Ectodermal cell (in vitro differentiated cells): ENCODE results near the gene JCAD.

Source experiments
- H3K27ac ChIP-seq: 2 replicates; pipeline ENCODE4 v1.7.0; 2013; ENCODE audit warnings: mild to moderate bottlenecking, low read depth, low read length; ENCODE audit not compliant: insufficient read depth, poor library complexity, severe bottlenecking
- H3K27me3 ChIP-seq: 2 replicates; pipeline ENCODE4 v1.7.0; 2013; ENCODE audit warnings: mild to moderate bottlenecking, low read length; ENCODE audit not compliant: insufficient read depth, control insufficient read depth, poor library complexity, severe bottlenecking
- H3K36me3 ChIP-seq: one replicate; pipeline ENCODE4 v1.7.0; 2013; ENCODE audit warnings: low read length; ENCODE audit not compliant: control insufficient read depth, insufficient read depth
- H3K4me1 ChIP-seq: one replicate; pipeline ENCODE4 v1.7.0; 2013; ENCODE audit warnings: low read length; ENCODE audit not compliant: control insufficient read depth, insufficient read depth
- H3K4me3 ChIP-seq: 2 replicates; pipeline ENCODE4 v1.7.0; 2013; ENCODE audit warnings: low read depth, low read length, control low read depth; ENCODE audit not compliant: insufficient read depth
- H3K9me3 ChIP-seq: 2 replicates; pipeline ENCODE4 v1.7.0; 2013; ENCODE audit warnings: mild to moderate bottlenecking, low read length, moderate library complexity; ENCODE audit not compliant: control insufficient read depth
- WGBS, 2 experiments: methylation state at CpG; one replicate each; pipeline ENCODE4 v1.1.7; 2013; ENCODE audit warnings: missing lambda C conversion rate in 2 of 2; 5-methylcytosine and 5-hydroxymethylcytosine counted together

Gene JCAD

GRCh38 chr10:30047430-30047829 lies 12.0 kb downstream of the JCAD start:
- Histone ChIP-seq H3K9me3 (no peaks in the 10 kb centered on the region), H3K4me1 (peaks cover 8% of the 10 kb centered on the region), H3K27me3 (no peaks in the 10 kb centered on the region), H3K4me3 (no peak overlapping the region), H3K27ac (no peak overlapping the region), H3K36me3 (no peaks in the 10 kb centered on the region)
- WGBS, 2 experiments, result 95 to 96% methylated on average over 21 of the region's 21 CpGs

- WGBS, 2 experiments, result 75 to 77% methylated on average over 3 of the region's 3 CpGs
Measured at GRCh38 chr10:30046476-30046875, 12.9 kb downstream of the JCAD start.

DNA sequence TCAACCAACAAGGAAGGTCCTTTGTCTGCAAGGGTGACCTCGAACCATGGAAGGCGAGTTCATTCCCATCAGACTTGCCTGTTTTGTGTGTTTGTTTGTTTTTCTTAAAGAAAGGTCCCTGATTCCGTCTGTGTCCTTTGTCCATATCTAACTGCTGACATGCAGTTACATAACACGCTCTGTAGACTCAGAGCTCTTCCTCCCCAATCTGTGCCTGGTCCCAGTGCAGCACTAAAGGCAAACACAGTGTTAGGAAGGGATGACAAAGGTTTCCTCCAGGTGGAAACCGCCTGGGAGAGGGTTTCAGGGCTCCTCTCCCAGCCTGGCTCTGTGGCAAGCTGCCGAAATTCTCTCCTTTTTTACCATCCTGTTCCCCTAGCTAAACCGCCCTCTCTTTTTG lies 13.4 kb downstream of the JCAD start:
- H3K4me3 ChIP-seq, result no peak overlapping the region
- H3K4me1 ChIP-seq, result peaks cover 8% of the 10 kb centered on the region
- 91 to 93% methylated on average over 7 of the region's 7 CpGs for WGBS, 2 experiments
- H3K27ac ChIP-seq, result no peak overlapping the region
- H3K36me3 ChIP-seq, result no peaks in the 10 kb centered on the region
- no peaks in the 10 kb centered on the region for H3K27me3 ChIP-seq
- no peaks in the 10 kb centered on the region for H3K9me3 ChIP-seq

More at GRCh38 chr10:30046476-30046875, 12.9 kb downstream of the JCAD start:
- H3K9me3 ChIP-seq, result no peaks in the 10 kb centered on the region
- H3K27ac ChIP-seq, result no peak overlapping the region
- no peaks in the 10 kb centered on the region for H3K27me3 ChIP-seq
- no peak overlapping the region for H3K4me3 ChIP-seq
- peaks cover 8% of the 10 kb centered on the region for H3K4me1 ChIP-seq
- no peaks in the 10 kb centered on the region for H3K36me3 ChIP-seq

DNA sequence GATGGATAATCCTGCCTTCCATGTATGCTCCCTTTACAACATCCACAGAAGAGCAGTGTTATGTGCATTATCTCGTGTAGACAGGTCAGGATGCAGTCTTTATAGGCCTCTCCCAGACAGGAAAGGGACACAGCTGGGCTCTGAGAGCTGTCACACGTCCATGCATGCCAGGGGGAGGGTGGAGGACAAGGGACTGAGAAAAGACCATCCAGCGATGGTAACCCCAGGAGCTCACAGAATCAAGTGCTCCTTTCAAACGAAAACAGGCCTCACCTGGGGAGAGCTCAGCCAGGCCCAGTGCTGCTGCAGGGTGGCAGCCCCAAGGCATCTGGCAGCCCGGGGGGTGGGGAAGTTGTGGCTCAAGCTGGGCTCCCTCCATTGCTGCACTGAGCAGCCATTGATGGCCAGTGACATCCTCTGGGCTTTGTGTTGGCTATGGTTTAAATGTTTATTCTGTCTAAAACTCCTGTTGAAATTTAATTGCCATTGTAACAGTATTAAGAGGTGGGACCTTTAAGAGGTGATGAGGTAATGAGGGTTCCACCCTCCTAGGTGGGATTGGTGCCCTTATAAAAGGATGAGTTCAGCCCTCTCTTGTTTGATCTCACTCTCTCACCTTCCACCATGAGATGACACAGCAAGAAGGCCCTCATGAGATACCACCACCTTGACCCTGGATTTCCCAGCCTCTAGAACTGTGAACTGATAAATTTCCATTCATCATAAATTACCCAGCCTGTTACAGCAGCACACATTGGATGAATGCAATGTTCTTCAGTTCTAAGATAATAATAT lies 15.7 kb downstream of the JCAD start:
- H3K36me3 ChIP-seq, result no peaks in the 10 kb centered on the region
- H3K4me1 ChIP-seq, result no peaks in the 10 kb centered on the region
- H3K4me3 ChIP-seq, result no peak overlapping the region
- no peaks in the 10 kb centered on the region for H3K9me3 ChIP-seq
- H3K27me3 ChIP-seq, result no peaks in the 10 kb centered on the region
- WGBS, 2 experiments, result 55 to 60% methylated on average over 5 of the region's 5 CpGs
- H3K27ac ChIP-seq, result no peak overlapping the region

GRCh38 chr10:30042820-30043219 lies 16.6 kb downstream of the JCAD start:
- H3K4me1 ChIP-seq, result no peaks in the 10 kb centered on the region
- no peak overlapping the region for H3K4me3 ChIP-seq
- 94 to 97% methylated on average over 3 of the region's 3 CpGs for WGBS, 2 experiments
- H3K27ac ChIP-seq, result no peak overlapping the region
- H3K9me3 ChIP-seq, result no peaks in the 10 kb centered on the region
- no peaks in the 10 kb centered on the region for H3K27me3 ChIP-seq
- H3K36me3 ChIP-seq, result no peaks in the 10 kb centered on the region

- Histone ChIP-seq H3K4me3 (no peak overlapping the region), H3K27me3 (no peaks in the 10 kb centered on the region), H3K4me1 (no peaks in the 10 kb centered on the region), H3K27ac (no peak overlapping the region), H3K9me3 (no peaks in the 10 kb centered on the region), H3K36me3 (no peaks in the 10 kb centered on the region)
- 93 to 94% methylated on average over 8 of the region's 8 CpGs for whole genome bisulfite sequencing, 2 experiments
Measured at GRCh38 chr10:30041196-30042105, 17.9 kb downstream of the JCAD start.

DNA sequence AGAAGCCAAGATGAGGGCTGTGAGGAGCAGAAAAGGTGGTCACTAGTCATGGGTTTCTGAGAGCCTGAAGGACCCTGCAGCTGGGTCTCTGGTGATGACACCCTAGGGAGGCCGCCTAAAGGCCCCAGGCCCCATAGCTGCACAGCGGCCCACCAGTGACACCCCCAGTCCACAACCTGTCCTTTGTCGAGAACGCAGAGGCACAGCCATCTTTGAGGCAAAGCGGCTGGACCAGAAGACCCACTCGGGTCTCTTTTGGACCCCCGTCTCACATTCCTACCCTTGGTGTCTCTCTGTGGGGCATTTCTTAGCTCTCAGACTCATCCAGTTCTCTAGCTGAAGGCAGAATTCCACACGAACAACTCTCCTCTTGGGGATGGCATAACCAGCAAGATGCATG lies 18.8 kb downstream of the JCAD start:
- no peaks in the 10 kb centered on the region for H3K9me3 ChIP-seq
- H3K4me3 ChIP-seq, result no peak overlapping the region
- no peaks in the 10 kb centered on the region for H3K36me3 ChIP-seq
- H3K4me1 ChIP-seq, result no peaks in the 10 kb centered on the region
- H3K27ac ChIP-seq, result no peak overlapping the region
- 92 to 94% methylated on average over 8 of the region's 8 CpGs for WGBS, 2 experiments
- H3K27me3 ChIP-seq, result no peaks in the 10 kb centered on the region

DNA sequence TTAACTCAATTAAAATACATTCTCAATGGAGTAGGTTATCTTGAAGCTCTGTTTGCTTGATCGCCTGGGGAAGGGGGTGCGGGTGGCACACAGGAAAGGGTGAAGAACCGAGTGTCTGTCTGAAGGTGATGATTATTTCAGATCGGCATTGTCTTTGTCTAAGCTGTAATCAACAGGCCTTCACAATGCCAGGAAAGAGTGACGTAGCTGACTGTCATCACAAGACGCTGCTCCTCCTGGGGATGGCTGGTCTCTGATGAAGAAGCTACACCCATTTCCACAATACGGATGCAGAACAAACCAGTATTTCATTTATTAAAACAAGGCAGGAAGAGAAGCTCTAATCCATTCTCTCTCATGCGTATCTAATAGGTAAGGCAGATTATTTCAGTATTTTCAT lies 19.4 kb downstream of the JCAD start:
- Histone ChIP-seq H3K36me3 (no peaks in the 10 kb centered on the region), H3K9me3 (no peaks in the 10 kb centered on the region), H3K4me3 (no peak overlapping the region), H3K27me3 (no peaks in the 10 kb centered on the region), H3K4me1 (peaks cover 1% of the 10 kb centered on the region), H3K27ac (no peak overlapping the region)
- 95 to 97% methylated on average over 8 of the region's 8 CpGs for WGBS, 2 experiments

GRCh38 chr10:30039567-30039966 lies 19.8 kb downstream of the JCAD start:
- H3K27ac ChIP-seq, result no peak overlapping the region
- WGBS, 2 experiments, result 92 to 94% methylated on average over 14 of the region's 14 CpGs
- no peaks in the 10 kb centered on the region for H3K36me3 ChIP-seq

DNA sequence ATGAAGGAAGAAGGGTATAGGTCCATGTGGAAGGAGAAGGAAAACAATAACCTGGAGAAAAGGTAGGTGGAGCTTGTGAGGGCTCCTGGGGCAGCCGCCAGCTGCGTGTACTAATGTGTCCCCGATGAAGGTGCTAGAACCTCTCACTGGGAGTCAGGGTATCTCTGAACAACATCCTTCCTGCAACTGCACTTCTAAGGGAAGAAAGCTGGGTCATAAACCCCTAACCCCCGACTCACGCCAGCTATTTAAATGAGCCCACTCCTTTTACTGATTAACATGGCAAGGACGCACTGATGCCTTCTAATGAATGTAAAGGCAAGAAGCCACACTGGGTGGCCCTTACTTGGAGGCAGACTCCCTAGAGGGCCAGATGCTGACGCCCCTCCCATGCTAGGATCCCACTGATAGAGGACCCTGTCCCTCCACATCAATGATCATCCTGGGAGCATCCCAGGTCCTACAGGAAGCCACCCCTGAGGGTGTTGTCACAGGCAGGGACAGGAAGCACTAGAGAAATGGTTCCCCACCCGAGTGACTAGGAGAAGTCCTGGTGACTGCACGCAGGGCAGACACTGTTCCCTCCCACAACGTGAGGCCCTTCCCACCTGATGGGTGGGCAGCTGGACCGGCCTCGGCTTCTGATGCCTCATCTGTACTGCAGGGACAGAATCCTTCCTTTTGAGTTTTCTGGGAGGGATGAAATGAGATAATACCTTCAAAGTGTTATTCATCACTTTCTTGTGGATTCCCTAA lies 20.4 kb downstream of the JCAD start:
- Histone ChIP-seq H3K27ac (no peak overlapping the region), H3K27me3 (no peaks in the 10 kb centered on the region), H3K4me3 (no peak overlapping the region), H3K9me3 (no peaks in the 10 kb centered on the region), H3K4me1 (peaks cover 7% of the 10 kb centered on the region), H3K36me3 (no peaks in the 10 kb centered on the region)
- 89 to 91% methylated on average over 12 of the region's 12 CpGs for WGBS, 2 experiments

More at GRCh38 chr10:30039567-30039966, 19.8 kb downstream of the JCAD start:
- Histone ChIP-seq H3K9me3 (no peaks in the 10 kb centered on the region), H3K4me3 (no peak overlapping the region), H3K4me1 (peaks cover 5% of the 10 kb centered on the region), H3K27me3 (no peaks in the 10 kb centered on the region)
